Thoracic aorta (tissue), 2 donors: ENCODE measurements around the gene ZNF431. TPM values are rescaled to one million over a fixed set of nuclear protein-coding genes. Genes with fewer than 3 reads are reported as not detected.
"Not testable (repeated sequence)": the region's sequence is repeated elsewhere in the genome, so short reads cannot be mapped to it uniquely, and the experiment has no call there.

Experiments used
- ATAC-seq: fragments of 150-250 bp; one replicate; pipeline ENCODE4 v1.8.0; 2017; ENCODE audit warnings: low read depth; ENCODE audit not compliant: insufficient number of reproducible peaks, low FRiP score
- DNase-seq: peaks from one replicate; pipeline ENCODE4 v3.0.0-alpha.2; 2020; ENCODE audit warnings: low spot score
- H3K27ac ChIP-seq, 2 donors: fragments of 200-600 bp; sonication (generic); 1 replicate in 1 of 2; 2 replicates in 1 of 2; pipeline ENCODE4 v1.5.1; 2016; ENCODE audit warnings: mild to moderate bottlenecking in 2 of 2, moderate library complexity in 2 of 2
- H3K27me3 ChIP-seq: fragments of 200-600 bp; sonication (generic); replicated peaks from 2 replicates; pipeline ENCODE4 v1.6.0; 2016; ENCODE audit warnings: mild to moderate bottlenecking; ENCODE audit not compliant: insufficient read depth
- H3K36me3 ChIP-seq: fragments of 200-600 bp; sonication (generic); one replicate; pipeline ENCODE4 v1.5.1; 2016
- H3K4me1 ChIP-seq, 2 donors: fragments of 200-600 bp; sonication (generic); 1 replicate in 1 of 2; 2 replicates in 1 of 2; pipeline versions ENCODE4 v1.5.1 to v1.6.0; 2016; ENCODE audit warnings: low read depth in 2 of 2, mild to moderate bottlenecking in 1 of 2; ENCODE audit not compliant: control insufficient read depth in 1 of 2
- H3K4me3 ChIP-seq: fragments of 200-600 bp; sonication (generic); 2 replicates; pipeline ENCODE4 v1.5.1; 2016; ENCODE audit warnings: mild to moderate bottlenecking
- H3K9me3 ChIP-seq: fragments of 200-600 bp; sonication (generic); 2 replicates; pipeline ENCODE4 v1.5.1; 2016
- total RNA-seq, 2 donors: library from RNA; depleted of rRNA; stranded (reverse); fragments of >200 nt; gene quantifications; one replicate each; pipeline versions ENCODE4 v1.1.0 to v1.2.3, GENCODE V29; 2016
- TF ChIP-seq, protein P1 (sequence below): fragments of 200-600 bp; sonication (generic); IDR thresholded peaks from one replicate; pipeline ENCODE4 v1.5.1; 2019; ENCODE audit warnings: antibody characterized with exemption

The ZNF431 gene
- total RNA-seq, 2 donors from 2014 or later, result 3.9 to 15.9 TPM

DNA sequence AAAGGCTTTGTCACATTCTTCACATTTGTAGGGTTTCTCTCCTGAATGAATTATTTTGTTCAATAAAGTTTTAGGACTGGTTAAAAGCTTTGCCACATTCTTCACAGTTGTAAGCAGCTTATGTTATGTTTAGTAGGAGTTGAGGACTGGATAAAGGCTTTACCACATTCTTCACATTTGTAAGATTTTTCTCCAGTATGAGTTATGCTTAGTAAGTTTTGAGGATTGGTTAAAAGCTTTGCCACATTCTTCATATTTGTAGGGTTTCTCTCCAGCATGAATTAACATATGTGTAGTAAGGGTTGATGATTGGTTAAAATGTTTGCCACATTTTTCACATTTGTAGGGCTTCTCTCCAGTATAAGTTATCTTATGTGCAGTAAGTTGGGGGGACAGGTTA lies 79.9 kb downstream of the ZNF431 start:
- Histone ChIP-seq H3K36me3 (no peaks in the 10 kb centered on the region), H3K4me3 (no peak overlapping the region), H3K4me1 (no peaks in the 10 kb centered on the region), H3K27me3 (no peaks in the 10 kb centered on the region), H3K27ac (no peak overlapping the region), H3K9me3 (no peaks in the 10 kb centered on the region)
- DNase-seq (no peak), ATAC-seq (no peak)
- TF ChIP-seq, protein P1, sequence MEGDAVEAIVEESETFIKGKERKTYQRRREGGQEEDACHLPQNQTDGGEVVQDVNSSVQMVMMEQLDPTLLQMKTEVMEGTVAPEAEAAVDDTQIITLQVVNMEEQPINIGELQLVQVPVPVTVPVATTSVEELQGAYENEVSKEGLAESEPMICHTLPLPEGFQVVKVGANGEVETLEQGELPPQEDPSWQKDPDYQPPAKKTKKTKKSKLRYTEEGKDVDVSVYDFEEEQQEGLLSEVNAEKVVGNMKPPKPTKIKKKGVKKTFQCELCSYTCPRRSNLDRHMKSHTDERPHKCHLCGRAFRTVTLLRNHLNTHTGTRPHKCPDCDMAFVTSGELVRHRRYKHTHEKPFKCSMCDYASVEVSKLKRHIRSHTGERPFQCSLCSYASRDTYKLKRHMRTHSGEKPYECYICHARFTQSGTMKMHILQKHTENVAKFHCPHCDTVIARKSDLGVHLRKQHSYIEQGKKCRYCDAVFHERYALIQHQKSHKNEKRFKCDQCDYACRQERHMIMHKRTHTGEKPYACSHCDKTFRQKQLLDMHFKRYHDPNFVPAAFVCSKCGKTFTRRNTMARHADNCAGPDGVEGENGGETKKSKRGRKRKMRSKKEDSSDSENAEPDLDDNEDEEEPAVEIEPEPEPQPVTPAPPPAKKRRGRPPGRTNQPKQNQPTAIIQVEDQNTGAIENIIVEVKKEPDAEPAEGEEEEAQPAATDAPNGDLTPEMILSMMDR, result no peak

DNA sequence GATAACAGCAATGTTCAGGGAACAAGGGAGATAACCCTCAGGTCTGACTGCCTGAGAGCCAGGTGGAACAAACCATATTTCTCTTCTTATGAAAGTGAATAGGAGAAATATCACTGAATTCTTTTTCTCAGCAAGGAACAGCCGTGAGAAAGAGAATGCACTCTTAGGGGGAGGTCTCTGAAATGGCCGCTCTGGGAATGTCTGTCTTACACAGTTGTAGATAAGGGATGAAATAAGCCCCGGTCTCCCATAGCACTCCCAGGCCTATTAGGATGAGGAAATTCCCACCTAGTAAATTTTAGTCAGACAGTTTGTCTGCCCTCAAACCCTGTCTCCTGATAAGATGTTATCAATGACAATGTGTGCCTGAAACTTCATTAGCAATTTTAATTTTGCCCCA lies 88.1 kb downstream of the ZNF431 start:
- not testable (repeated sequence) for ATAC-seq, H3K27me3 ChIP-seq, DNase-seq, H3K27ac ChIP-seq, H3K4me3 ChIP-seq, H3K4me1 ChIP-seq, H3K9me3 ChIP-seq, H3K36me3 ChIP-seq

DNA sequence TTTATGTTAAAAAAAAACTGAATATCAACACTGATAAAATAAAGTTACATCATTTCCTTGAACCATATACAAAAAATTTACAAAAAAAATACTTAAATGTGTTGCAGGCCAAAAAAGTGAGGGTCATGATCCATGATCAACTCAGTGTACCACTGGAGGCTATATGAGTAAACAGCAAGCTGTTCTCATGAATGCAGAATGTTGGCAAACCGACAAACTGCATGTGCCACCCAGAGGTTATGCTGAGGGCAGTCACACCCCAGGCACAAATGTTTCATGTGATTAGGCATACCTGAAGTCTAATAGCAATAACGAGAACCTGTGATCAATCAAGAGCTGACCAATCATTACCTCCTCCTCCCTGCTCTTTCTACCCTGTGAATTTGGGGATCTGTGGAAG lies 91.9 kb downstream of the ZNF431 start:
- no peak overlapping the region for H3K27ac ChIP-seq
- H3K4me1 ChIP-seq, result no peaks in the 10 kb centered on the region
- TF ChIP-seq, protein P1, result no peak
- ATAC-seq (no peak), DNase-seq (no peak)
- no peaks in the 10 kb centered on the region for H3K36me3 ChIP-seq
- no peaks in the 10 kb centered on the region for H3K27me3 ChIP-seq
- no peak overlapping the region for H3K4me3 ChIP-seq
- peaks cover 6% of the 10 kb centered on the region for H3K9me3 ChIP-seq

DNA sequence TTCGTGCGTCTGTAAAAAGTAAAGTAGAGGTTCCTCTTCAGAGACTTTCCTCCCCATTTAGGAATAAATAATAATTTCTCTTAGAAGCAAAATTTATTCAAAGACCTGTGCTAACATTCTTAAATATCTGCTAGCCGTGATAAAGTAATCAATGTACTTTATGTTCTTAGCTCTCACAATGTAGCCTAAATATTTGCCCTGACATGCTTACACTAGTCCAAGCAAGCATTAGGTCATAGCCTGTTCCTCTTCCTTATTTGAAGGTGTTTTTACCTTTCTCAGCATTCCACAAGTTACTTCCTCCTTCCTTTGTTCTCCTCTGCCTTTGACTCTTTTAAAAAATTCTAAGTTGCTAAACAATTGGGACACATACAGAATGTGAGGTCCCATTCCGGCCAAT lies 94.9 kb downstream of the ZNF431 start:
- H3K27ac ChIP-seq, H3K4me1 ChIP-seq, H3K4me3 ChIP-seq, ATAC-seq, DNase-seq, H3K36me3 ChIP-seq, H3K9me3 ChIP-seq, H3K27me3 ChIP-seq: not testable (repeated sequence)

DNA sequence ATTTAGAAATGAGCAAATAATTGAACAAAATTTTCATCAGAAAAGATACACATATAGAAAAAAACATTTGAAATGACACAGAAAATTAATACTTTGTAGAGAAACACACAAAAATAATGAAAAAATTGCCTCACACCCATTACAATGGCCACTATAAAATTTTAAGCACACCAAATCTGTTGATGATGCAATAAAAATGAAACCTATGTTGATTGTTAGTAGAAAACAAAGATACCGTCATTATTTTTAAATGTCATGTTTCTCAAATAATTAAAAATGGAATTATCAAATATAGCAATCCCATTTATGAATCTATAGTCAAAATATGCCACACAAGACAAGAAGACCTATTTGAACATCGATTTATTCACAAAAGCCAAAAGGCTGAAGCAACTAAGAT lies 96.8 kb downstream of the ZNF431 start:
- Histone ChIP-seq H3K4me3 (no peak overlapping the region), H3K27me3 (no peaks in the 10 kb centered on the region), H3K36me3 (no peaks in the 10 kb centered on the region), H3K4me1 (no peaks in the 10 kb centered on the region), H3K9me3 (no peaks in the 10 kb centered on the region), H3K27ac (no peak overlapping the region)
- TF ChIP-seq, protein P1, result no peak
- DNase-seq (no peak), ATAC-seq (no peak)

Other genes starting within 250 kb of the ZNF431 start
- 10 to 100 TPM in 1 of 2 donors, 1 to 10 TPM in 1; 3.0 to 10.2 TPM for gene ZNF85, start 218.8 kb upstream of the ZNF431 start, total RNA-seq
- 10 to 100 TPM; 11.9 to 19.3 TPM for gene ZNF430, start 121.4 kb upstream of the ZNF431 start, total RNA-seq
- 10 to 100 TPM in 1 of 2 donors, 1 to 10 TPM in 1; 2.6 to 15.2 TPM for gene ZNF714, start 59.8 kb upstream of the ZNF431 start, total RNA-seq
- 10 to 100 TPM; 11.5 to 20.5 TPM for gene ZNF708, start 187.4 kb downstream of the ZNF431 start, total RNA-seq
- 1 to 10 TPM; 3.2 to 4.2 TPM for gene ZNF738, start 217.0 kb downstream of the ZNF431 start, total RNA-seq